Upper lobe of right lung (tissue), 1 donor: ENCODE results near the gene EXOSC3. TPM values are rescaled to one million over a fixed set of nuclear protein-coding genes. Genes with fewer than 3 reads are reported as not detected.
"Not testable (repeated sequence)": the region's sequence is repeated elsewhere in the genome, so short reads cannot be mapped to it uniquely, and the experiment has no call there.

Source experiments
- ATAC-seq: fragments of 200-7000 bp; cut with Tn5 transposase; one replicate; pipeline ENCODE4 v1.9.1; 2020; ENCODE audit warnings: mild to moderate bottlenecking, moderate library complexity
- DNase-seq: peaks from one replicate; pipeline ENCODE4 v3.0.0-alpha.2; 2020
- H3K27ac ChIP-seq: fragments of 200-600 bp; one replicate; pipeline ENCODE4 v1.8.0; 2022
- H3K27me3 ChIP-seq: fragments of 200-600 bp; one replicate; pipeline ENCODE4 v1.8.0; 2022; ENCODE audit warnings: mild to moderate bottlenecking
- H3K36me3 ChIP-seq: fragments of 200-600 bp; one replicate; pipeline ENCODE4 v1.8.0; 2022
- H3K4me1 ChIP-seq: fragments of 200-600 bp; one replicate; pipeline ENCODE4 v1.8.0; 2022
- H3K4me3 ChIP-seq: fragments of 200-600 bp; one replicate; pipeline ENCODE4 v1.8.0; 2022; ENCODE audit warnings: mild to moderate bottlenecking
- H3K9me3 ChIP-seq: fragments of 200-600 bp; one replicate; pipeline ENCODE4 v1.8.0; 2022
- CTCF ChIP-seq: fragments of 200-600 bp; IDR thresholded peaks from one replicate; pipeline ENCODE4 v1.8.0; 2022; ENCODE audit warnings: antibody characterized with exemption
- intact Hi-C: fragments of 100-400 bp; cut with DNase I; formaldehyde crosslinking; loops from one replicate; pipeline ENCODE4 v1.11.0; 2022
- total RNA-seq: library from RNA; stranded (reverse); fragmentation: NEBNext Ultra II Directional; extraction: Animal tissue kit (Norgen Biotek cat#: 25700); gene quantifications from one replicate; pipeline ENCODE4 v1.2.1, GENCODE V29; 2021
- donor health status: DM: no; HTN: yes; CAD: no; lungs with severe emphysema.

EXOSC3 gene
- total RNA-seq, 1 donor from 2014 or later: 23.7 TPM

- H3K9me3 ChIP-seq: no peaks in the 10 kb centered on the region
- ATAC-seq: no peak
- H3K4me1 ChIP-seq: no peaks in the 10 kb centered on the region
- no peak overlapping the region for H3K4me3 ChIP-seq
- intact Hi-C loops: no loop called here
- no peak overlapping the region for H3K27ac ChIP-seq
- no peak for DNase-seq
- no peaks in the 10 kb centered on the region for H3K27me3 ChIP-seq
- H3K36me3 ChIP-seq: no peaks in the 10 kb centered on the region
- no peak for TF ChIP-seq CTCF
Observed at GRCh38 chr9:37812773-37813379, 28.0 kb upstream of the EXOSC3 start.

GRCh38 chr9:37811906-37812476 lies 27.1 kb upstream of the EXOSC3 start:
- Histone ChIP-seq H3K9me3 (no peaks in the 10 kb centered on the region), H3K36me3 (no peaks in the 10 kb centered on the region), H3K4me3 (no peak overlapping the region), H3K27ac (no peak overlapping the region), H3K4me1 (no peaks in the 10 kb centered on the region), H3K27me3 (no peaks in the 10 kb centered on the region)
- DNase-seq (no peak), ATAC-seq (no peak)
- intact Hi-C loops: no loop called here
- no peak for TF ChIP-seq CTCF

- H3K36me3 ChIP-seq, H3K9me3 ChIP-seq, intact Hi-C loops, H3K27me3 ChIP-seq, ATAC-seq, DNase-seq, H3K27ac ChIP-seq, H3K4me1 ChIP-seq, H3K4me3 ChIP-seq: not testable (repeated sequence)
Observed at GRCh38 chr9:37809676-37810075, 24.8 kb upstream of the EXOSC3 start.

GRCh38 chr9:37806271-37806670 lies 21.4 kb upstream of the EXOSC3 start:
- Histone ChIP-seq H3K4me1 (peaks cover 19% of the 10 kb centered on the region), H3K4me3 (no peak overlapping the region), H3K9me3 (no peaks in the 10 kb centered on the region), H3K27me3 (no peaks in the 10 kb centered on the region), H3K27ac (no peak overlapping the region), H3K36me3 (no peaks in the 10 kb centered on the region)
- intact Hi-C loops: no loop called here
- TF ChIP-seq CTCF: no peak
- no peak for DNase-seq
- no peak for ATAC-seq

- Histone ChIP-seq H3K4me3 (peak overlapping the region; percentile 95), H3K36me3 (no peaks in the 10 kb centered on the region), H3K27me3 (no peaks in the 10 kb centered on the region), H3K27ac (peak overlapping the region; percentile 85), H3K9me3 (no peaks in the 10 kb centered on the region), H3K4me1 (peaks cover 24% of the 10 kb centered on the region)
- intact Hi-C loops: no loop called here
- DNase-seq: no peak
- ATAC-seq: no peak
- no peak for TF ChIP-seq CTCF
Observed at GRCh38 chr9:37801959-37802711, 17.3 kb upstream of the EXOSC3 start.

- H3K27me3 ChIP-seq: no peaks in the 10 kb centered on the region
- peak; percentile 64 for ATAC-seq
- H3K36me3 ChIP-seq: no peaks in the 10 kb centered on the region
- H3K9me3 ChIP-seq: no peaks in the 10 kb centered on the region
- DNase-seq: peak; percentile 76
- TF ChIP-seq CTCF: no peak
- H3K4me1 ChIP-seq: peaks cover 24% of the 10 kb centered on the region
- peak overlapping the region; percentile 85 for H3K27ac ChIP-seq
- peak overlapping the region; percentile 95 for H3K4me3 ChIP-seq
- intact Hi-C loops: no loop called here
Observed at GRCh38 chr9:37801287-37801850, 16.5 kb upstream of the EXOSC3 start.
